Measurements from ENCODE around the gene OSCAR.
A peak's percentile ranks its signal among the peaks of the same experiment; 100 is the strongest.
"Not testable (repeated sequence)": the region's sequence is repeated elsewhere in the genome, so short reads cannot be mapped to it uniquely, and the experiment has no call there.

The OSCAR gene

DNA sequence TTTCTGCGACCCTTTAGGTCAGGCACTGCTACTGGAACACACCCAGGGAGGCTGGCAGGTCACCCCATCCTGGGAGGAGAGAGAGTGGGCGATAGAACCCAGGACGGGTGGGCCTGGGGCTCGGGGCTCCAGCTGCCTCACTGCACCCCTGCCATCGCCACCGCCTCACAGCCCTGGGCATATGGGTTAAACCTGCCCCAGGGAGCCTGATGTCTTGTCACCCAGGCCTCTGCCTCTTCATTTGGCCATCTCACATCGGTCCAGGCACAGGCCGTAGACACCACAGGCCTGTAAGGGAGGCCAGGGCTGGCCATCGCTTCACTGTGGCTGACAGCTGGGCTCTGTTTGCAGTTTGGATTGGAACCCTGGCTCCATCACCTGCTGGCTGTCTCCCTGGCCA, 25.1 kb upstream of the OSCAR start:
- no peak for DNase-seq (ENCODE audit: low read depth)

DNA sequence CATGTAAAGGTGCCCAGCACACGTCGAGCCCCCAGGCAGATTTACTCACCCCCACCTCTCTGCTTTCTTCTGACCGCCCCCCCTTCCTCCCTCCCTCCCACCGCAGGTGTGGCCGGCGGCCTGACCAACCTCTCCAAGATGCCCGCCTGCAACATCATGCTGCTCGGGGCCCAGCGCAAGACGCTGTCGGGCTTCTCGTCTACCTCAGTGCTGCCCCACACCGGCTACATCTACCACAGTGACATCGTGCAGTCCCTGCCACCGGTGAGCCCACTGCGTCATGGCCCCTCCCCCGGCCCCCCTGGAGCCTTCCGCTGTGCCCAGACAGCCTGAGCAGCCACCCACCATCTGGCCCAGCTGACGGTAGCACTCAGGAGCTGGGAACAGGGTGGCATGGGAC, 23.8 kb upstream of the OSCAR start:
- no peak for DNase-seq (ENCODE audit: low read depth)

DNA sequence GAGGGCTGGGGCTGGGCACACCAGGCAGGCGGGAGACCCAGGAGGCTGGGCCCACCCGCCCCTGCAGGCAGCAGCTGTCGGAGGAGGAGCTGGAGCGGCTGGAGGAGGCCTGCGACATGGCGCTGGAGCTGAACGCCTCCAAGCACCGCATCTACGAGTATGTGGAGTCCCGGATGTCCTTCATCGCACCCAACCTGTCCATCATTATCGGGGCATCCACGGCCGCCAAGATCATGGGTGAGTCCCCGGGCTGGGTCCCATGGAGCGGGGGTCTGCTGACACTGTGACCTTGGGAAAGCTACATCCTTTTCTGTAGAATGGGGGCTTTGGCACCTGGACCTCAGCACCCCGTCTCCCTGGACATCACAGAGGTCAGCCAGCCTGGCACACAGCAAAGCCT, 23.1 kb upstream of the OSCAR start:
- no peak for DNase-seq (ENCODE audit: low read depth)

DNA sequence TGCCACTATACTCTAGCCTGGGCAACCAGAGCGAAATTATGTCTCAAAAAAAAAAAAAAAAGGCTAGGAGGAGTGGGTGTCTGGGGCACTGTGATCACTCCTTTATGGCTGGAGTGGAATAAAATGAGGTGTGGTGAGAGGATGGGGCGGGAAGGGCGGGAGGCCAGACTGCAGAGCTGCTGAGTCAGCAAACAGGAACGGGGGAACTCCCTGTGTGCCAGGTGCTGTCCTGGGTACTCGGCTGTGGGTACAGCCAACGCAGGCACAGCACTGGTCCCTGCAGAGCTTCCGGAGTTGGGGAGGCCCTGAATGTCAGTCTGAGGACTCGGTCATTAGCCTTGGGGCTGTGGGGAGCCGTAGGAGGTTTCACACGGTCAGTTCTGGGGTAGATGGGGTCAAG, 20.7 kb upstream of the OSCAR start:
- no peak for DNase-seq (ENCODE audit: low read depth)

DNA sequence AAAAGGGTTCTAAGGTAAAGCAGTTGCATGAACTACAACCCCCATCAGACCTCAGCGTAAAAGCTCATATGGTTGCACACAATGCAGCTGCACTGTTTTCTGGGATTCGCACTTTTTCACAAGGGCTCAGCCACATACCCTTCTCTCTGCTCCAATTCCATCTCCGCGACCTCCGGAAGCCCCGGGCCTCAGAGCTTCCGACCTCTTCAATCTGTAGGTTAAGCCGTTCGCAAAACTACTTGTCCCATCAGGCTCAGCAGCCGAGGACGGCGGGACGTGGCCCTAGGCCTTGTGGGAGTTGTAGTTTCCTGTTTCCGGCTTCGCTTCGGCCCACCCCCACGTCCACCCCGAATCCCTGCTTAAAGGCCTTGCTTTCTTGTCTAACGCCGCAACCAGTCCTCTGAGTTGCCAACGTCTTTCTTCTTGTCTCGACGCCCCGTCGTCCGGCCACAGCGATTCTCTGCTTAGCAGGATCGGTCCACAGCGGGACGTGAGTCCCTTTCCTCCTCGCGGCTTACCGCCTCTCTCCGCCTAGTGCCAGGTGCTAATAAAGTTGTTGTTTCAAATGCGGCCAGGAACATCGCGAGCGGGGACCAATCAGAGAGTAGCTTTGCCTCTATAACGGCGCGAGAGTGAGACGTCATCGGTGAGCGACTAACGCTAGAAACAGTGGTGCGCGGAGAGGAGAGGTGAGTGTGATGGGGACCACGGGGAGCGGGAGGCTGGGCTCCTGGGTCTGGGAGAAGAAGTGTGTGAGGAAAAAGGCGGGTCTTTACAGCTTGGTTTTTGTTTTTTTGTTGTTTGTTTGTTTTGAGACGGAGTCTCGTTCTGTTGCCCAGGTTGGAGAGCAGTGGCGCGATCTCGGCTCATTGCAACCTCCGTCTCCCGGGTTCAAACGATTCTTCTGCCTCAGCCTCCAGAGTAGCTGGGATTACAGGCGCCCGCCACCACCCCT, 14.8 kb upstream of the OSCAR start, which contains the start of the genes PRPF31 and TFPT:
Gene PRPF31 (plus strand): TSS at position 646 of the 955 bp plus-strand sequence. CDS start 2,525 bp downstream, outside the sequence.
Gene TFPT (minus strand): TSS at position 549 of the 955 bp plus-strand sequence. CDS start 388 bp downstream, at position 161.
- peak; percentile 94 for DNase-seq (ENCODE audit: low read depth)

DNA sequence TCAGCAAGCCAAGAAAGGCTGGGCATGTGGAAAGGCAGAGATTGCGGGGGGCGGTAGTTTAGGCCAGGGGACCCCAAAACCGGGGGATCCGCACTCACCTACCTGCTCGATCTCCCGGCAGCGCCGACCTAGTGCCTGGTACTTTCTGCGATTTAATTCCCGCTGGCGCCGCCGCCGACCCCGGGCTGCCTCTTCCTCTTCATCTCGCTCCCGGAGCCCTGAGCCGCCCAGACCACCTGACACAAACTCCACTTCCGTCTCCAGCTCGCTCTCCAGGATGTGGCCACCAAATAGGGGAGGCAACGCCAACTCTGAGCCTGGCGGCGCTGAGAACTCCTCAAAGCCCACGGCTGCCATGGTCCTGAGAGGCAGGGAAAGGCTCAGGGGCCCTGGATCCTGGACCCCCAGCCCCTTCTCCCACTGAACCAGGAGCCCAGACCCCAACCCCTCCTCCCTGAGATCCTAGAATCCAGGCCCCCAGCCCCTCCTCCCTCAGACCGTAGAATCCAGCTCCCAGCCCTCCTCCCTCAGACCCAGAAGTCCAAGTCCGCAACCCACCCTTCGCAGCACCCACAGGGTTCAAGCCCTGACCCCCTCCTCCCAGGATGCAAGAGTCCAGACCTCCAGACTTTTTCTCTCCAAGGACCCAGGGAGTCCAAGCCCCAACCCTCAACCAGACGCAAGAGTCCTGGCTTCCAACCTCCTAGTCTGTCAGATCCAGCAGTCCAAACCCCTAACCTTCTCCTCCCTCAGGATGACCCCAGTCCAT, 13.9 kb upstream of the OSCAR start:
- DNase-seq (ENCODE audit: low read depth): no peak

DNA sequence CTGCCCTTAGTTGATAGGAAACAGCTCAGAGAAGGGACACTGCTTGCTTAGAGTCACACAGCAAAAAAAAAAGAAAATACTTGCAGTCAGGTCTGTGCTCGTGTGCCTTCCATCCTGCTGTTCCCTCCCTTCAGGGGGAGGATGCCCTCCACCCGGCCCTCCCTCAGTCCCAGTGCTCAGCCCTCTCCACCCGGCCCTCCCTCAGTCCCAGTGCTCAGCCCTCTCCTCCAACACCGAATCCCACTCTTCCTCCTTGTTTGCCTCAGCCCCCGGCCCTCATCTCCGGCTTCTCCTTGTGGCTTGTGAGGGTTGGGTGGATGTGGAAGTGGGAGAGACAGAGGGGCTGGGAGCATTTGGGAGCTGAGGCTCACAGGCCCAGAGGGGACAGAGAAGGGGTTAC, 9.0 kb upstream of the OSCAR start:
- DNase-seq (ENCODE audit: low read depth): no peak

DNA sequence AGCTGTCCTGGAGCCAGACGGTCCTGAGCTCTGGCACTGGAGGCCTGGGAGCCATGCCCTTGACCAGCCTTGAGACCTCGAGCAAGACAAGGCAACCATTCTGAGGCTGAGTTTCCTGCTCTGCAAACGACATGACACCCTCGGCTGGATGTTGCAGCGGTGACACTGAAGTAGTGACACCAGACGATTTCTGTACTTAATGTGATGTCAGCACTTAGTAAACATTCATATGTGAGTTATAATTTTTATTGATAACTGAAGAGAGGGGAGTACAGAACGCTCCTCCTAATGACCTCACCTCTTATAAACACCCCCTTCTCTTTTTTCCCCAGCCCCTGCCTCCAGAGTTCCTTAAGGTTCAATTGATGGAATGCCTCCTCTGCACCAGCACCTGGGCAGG, 7.9 kb upstream of the OSCAR start:
- DNase-seq (ENCODE audit: low read depth): no peak

DNA sequence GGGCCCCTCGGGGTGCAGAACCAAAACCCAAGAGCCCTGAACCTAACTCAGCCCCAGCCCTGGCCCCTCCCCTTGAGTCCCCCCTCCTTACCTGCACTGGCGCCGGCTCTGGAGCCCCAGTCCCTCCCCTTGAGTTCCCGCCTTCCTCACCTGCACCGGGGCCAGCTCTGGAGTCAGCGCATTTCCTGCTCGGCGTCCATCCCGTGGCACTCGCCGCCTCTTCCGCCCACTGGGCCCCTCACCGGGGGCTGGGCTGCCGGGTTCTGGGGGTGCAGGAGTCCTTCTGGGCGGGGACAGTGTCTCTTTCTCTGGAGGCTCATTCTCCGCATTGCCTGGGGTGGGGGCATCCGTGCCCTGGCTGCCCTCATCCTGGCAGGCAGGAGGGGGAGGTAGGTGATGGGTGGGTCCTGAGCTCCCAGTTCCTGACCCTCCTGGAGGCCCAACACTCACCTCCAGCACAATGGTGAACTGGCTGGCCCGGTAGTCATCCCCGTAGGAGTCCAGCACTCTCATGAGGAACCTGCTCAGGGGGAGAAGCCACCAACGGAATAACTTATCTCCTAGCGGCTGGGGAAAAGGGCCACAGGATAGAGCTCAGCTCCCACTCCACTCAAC, 7.4 kb upstream of the OSCAR start:
- DNase-seq (ENCODE audit: low read depth): no peak

DNA sequence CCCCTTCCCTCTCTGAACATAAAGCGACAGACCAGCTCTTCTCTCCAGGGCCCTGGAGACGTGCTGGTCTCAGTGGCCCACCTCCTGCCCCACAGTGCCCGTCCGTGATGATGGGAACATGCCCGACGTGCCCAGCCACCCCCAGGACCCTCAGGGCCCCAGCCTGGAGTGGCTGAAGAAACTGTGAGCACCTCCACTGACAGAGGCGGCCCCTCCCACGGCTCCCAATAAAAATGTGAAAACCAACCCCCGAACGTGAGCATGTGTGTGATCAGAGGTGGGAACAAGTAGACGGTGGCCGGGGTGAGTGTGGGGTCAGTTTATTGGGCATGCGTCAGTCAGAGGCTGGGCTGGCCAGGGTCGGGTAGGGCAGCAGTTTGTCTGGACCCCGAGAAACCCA, 6.1 kb upstream of the OSCAR start:
- DNase-seq (ENCODE audit: low read depth): no peak

DNA sequence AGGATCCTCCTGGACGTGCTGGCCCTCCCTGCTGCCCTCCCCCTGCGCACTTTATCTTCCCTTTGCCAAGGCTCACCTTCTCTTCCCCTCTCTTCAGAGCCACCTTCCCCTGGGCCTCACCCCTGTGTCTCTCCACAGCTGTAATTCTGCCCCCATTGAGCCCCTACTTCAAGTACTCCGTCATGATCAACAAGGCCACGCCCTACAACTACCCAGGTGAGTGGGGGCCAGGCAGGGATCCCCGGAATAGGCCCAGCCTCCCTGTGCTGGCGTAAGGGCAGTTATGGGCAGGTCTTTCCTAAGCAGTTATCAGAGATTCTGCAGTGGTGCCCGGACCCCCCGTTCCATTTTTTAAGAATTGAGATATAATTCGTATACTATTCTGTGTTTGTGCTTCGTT, 5.2 kb upstream of the OSCAR start:
- DNase-seq (ENCODE audit: low read depth): no peak

DNA sequence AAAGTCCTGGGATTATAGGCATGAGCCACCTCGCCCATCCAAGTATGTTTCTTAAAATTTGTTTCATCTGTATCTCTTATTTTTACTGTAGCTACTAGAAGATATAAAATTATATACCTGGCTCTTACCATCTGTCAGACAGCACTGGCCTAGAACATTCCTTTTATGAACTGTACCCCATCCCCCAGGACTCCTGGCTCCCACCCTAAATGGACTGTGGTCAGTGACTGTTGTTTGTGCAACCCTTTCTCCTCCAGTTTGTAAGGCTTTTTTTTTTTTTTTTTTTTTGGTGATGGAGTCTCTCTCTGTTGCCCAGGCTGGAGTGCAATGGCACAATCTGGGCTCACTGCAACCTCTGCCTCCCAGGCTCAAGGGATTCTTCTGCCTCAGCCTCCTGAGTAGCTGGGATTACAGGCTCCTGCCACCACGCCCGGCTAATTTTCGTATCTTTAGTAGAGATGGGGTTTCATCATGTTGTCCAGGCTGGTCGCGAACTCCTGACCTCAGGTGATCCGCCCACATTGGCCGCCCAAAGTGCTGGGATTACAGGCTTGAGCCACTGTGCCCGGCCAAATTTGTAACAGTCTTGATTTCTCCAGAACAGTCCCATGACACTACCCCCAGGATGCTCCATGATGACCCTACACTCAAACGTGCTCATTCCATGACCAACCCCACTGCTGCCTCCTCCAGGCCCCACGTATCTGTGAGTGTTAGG, 4.6 kb upstream of the OSCAR start:
- no peak for DNase-seq (ENCODE audit: low read depth)

DNA sequence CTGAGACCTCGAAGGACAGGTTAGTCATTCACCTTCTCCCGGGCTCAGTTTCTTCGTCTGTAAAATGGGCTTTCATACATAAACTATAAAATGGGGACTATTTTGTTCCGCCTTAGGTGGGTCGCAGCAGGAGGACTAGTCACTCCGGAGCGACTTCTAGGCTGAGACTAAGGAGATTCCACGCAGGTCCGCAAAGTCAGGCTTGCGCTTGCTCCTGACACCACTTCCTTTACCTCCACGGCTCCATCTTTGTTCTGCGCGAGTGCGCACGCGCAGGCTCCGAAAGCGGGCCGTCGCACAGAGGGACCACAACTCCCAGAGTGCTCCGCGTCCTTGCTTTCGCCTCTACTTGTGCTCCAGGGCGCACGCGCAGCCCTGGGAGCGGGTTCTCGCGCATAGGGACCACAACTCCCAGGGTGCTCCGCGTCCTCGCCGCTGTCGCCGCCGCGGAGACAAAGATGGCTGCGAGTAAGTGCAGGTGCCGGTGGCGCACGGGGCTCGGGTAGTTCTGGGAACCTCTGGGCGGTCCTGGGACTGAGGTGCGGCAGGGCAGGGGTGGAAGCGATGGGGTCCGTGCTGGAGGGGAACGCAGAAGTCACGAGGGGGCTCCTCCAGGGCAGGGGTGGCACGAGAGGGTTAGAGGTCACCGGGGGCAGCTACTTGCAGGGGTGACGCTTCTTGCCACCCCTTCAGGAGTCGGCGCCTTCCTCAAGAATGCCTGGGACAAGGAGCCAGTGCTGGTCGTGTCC, 2.0 kb upstream of the OSCAR start, which contains the start of gene NDUFA3:
Gene NDUFA3 (plus strand): TSS at position 435 of the 749 bp plus-strand sequence. CDS start 24 bp downstream, at position 459.
- peak; percentile 96 for DNase-seq (ENCODE audit: low read depth)

DNA sequence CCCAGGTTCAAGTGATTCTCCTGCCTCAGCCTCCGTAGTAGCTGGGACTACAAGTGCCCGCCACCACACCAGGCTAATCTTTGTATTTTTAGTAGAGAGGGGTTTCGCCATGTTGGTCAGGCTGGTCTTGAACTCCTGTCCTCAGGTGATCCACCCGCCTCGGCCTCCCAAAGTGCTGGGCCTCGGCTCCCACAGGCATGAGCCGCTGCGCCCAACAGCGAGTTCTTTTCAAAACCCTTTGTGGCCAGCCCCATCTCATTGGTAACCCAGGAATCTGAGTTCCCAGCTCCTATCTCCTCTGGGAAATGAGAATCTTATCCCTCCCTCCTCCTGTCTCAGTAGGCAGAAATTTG, 724 bp downstream of the OSCAR start:
- DNase-seq (ENCODE audit: low read depth): not testable (repeated sequence)

DNA sequence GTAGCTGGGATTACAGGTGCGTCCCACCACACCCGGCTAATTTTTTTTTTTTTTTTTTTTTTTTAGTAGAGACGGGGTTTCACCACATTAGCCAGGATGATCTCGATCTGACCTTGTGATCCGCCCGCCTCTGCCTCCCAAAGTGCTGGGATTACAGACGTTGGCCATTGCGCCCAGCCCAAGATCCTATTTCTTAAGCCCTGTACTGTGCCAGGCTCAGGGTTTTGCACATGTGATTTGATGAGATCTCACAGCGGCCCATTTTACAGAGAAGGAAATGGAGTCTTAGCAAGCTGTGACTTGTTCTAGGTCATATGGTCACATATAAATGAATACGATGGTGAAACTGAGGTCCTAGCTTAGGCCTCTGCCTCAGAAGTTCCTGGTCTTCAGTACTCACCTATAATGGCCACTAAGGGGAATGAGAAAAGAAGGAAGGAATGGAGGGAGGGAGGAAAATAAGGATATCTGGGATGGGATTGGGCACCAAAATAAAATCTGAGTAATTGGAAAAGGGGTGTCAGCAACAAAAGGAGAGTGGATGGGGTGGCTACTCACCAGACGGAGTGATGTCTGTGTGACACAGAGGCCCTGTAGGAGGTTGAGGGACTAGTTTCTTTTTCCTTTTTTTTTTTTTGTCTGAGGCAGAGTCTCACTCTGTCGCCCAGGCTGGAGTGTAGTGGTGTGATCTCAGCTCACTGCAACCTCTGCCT, 1.3 kb downstream of the OSCAR start:
- DNase-seq (ENCODE audit: low read depth): no peak

DNA sequence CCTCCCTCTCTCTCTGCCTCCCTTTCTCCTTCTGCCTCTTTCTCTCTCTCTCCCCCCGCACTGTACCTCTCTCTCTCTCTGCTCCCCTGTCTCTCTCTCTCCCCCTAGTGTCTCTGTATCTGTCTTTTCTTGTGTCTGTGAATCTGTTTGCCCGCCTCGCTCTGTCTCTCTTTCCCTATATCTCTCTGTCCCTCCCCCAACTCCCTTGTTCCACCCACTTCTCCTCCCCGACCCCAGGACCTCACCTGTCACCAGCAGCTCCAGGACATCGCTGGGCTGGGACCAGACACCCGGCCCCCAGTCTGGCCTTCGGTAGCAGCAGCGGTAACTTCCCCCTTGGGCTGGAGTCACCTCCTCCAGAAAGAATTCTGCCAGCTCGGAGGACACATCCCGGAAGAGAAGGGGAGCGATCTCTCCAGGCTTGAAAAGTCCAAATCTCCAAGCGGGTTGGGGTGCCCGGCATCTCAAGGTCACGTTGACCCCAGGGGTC, 3.9 kb downstream of the OSCAR start:
- no peak for DNase-seq (ENCODE audit: low read depth)

DNA sequence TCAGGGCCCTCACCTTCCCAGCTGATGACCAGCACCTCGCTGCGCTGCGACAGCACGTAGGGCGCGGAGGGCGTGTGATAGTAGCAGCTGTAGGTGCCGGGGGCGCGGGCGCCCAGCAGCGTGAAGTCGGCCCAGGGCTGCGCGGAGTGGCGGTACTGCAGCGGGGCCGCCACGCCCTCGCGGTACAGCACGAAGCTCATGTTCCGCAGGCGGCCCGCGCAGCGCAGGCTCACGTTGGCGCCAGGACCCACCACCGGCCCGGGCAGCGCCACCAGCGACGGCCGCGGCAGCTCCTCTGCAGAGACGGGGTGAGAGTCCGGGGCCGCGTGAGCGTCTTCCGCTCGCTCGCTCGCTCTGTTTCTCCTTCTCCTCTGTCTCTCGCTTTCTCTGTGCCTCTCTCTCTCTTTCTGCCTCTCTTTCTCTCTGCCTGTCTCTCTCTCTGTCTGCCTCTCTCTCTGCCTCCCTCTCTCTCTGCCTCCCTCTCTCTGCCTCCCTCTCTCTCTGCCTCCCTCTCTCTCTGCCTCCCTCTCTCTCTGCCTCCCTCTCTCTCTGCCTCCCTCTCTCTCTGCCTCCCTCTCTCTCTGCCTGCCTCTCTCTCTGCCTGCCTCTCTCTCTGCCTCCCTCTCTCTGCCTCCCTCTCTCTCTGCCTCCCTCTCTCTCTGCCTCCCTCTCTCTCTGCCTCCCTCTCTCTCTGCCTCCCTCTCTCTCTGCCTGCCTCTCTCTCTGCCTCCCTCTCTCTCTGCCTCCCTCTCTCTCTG, 4.6 kb downstream of the OSCAR start:
- not testable (repeated sequence) for DNase-seq (ENCODE audit: low read depth)

DNA sequence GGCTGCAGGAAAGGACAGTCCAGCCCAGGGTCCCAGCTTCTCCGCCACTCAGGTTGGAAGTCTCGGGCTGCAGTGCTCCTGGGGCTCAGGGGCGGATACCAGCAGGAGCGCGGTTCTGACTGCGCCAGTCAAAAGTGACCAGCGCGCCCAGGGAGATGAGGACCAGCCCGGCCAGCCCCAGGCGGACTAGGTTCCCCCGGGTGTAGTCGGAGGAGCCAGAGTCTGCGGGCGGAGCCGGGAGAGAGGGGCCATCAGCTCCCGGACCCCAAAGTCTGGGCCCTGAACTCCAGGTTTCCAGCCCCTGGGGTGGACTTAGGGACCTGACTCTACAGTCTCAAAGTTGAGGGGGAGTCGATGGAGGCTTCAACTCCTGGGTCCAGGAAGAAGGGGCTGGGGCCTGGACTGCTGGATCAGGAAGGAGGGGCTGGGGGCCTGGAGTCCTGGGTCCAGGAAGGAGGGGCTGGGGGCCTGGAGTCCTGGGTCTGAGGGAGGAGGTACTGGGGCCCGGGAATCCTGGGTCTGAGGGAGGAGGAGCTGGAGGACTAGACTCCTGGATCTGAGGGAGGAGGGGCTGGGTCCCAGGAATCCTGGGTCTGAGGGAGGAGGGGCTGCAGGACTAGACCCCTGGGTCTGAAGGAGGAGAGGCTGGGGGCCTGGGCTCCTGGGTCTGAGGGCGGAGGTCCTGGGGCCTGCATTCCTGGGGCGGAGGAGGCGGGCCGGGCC, 5.3 kb downstream of the OSCAR start:
- no peak for DNase-seq (ENCODE audit: low read depth)

Measured in stimulated activated CD8-positive, alpha-beta memory T cell treated with anti-CD3 and anti-CD28 coated beads, Interleukin-4, amount 100 ng/mL, for 24 hours (primary cell).